Measurements from ENCODE around the gene TREML4. TPM values are rescaled to one million over a fixed set of nuclear protein-coding genes. Genes with fewer than 3 reads are reported as not detected.

Gene TREML4
- total RNA-seq, 4 donors from 2014 or later, result not detected

DNA sequence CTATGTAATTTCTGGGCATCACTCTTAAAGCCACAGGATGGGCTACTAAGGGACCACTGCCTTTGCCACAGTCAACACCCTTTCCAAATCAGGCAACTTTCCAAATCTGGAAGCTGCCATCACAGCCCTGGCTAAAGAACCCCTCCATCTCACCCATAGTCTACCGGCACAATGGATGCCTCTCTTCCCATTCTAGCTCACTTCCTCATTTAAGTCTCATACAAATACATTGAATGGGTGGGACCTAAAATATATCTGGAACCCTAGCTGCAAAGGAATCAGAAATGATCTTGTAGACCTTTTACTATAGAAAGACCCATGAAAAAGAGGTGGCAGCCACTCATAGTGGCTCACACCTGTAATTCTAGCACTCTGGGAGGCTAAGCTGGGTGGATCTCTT lies 3.3 kb upstream of the TREML4 start:
- TF ChIP-seq, protein P1, sequence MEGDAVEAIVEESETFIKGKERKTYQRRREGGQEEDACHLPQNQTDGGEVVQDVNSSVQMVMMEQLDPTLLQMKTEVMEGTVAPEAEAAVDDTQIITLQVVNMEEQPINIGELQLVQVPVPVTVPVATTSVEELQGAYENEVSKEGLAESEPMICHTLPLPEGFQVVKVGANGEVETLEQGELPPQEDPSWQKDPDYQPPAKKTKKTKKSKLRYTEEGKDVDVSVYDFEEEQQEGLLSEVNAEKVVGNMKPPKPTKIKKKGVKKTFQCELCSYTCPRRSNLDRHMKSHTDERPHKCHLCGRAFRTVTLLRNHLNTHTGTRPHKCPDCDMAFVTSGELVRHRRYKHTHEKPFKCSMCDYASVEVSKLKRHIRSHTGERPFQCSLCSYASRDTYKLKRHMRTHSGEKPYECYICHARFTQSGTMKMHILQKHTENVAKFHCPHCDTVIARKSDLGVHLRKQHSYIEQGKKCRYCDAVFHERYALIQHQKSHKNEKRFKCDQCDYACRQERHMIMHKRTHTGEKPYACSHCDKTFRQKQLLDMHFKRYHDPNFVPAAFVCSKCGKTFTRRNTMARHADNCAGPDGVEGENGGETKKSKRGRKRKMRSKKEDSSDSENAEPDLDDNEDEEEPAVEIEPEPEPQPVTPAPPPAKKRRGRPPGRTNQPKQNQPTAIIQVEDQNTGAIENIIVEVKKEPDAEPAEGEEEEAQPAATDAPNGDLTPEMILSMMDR (IDR thresholded peaks at IDR 0.05; ENCODE audit: low read depth), result no peak

- TF ChIP-seq, protein P1 (IDR thresholded peaks at IDR 0.05; ENCODE audit: low read depth), result no peak
Measured at GRCh38 chr6:41226752-41227151, 1.4 kb upstream of the TREML4 start.

GRCh38 chr6:41228616-41229015 lies 467 bp downstream of the TREML4 start:
- TF ChIP-seq, protein P1 (IDR thresholded peaks at IDR 0.05; ENCODE audit: low read depth), result no peak

GRCh38 chr6:41229721-41230120 lies 1.6 kb downstream of the TREML4 start:
- TF ChIP-seq, protein P1 (IDR thresholded peaks at IDR 0.05; ENCODE audit: low read depth), result no peak

GRCh38 chr6:41231246-41231645 lies 3.1 kb downstream of the TREML4 start:
- TF ChIP-seq, protein P1 (IDR thresholded peaks at IDR 0.05; ENCODE audit: low read depth), result no peak

- TF ChIP-seq, protein P1 (IDR thresholded peaks at IDR 0.05; ENCODE audit: low read depth), result no peak
Measured at GRCh38 chr6:41232667-41233066, 4.5 kb downstream of the TREML4 start.

DNA sequence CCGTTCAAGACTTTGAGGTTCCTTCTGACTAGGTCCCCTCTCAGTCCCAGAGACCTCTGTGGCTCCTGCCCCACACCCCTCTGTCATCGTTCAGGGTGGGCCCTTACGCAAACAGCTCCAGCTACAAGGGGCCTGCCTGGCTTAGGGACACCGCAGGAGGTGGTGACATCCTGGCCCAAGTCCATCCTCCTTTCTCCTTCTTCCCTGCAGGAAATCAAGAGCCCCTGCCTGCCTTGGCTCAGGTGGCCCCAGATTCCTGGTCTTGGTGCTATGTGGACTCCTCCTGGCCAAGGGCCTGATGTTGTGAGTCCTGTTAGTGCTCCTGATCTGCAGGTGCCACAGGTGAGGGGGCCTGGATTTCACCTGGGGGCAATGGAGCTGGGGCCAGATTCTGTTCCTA lies 8.1 kb downstream of the TREML4 start:
- TF ChIP-seq, protein P1 (IDR thresholded peaks at IDR 0.05; ENCODE audit: low read depth), result no peak

Data from subcutaneous adipose tissue (tissue), 4 donors.